Endothelial cell of umbilical vein (primary cell): ENCODE measurements around the gene RPS27. TPM values are rescaled to one million over a fixed set of nuclear protein-coding genes. Genes with fewer than 3 reads are reported as not detected.

Experiments used
- BruUV-seq: library from RNA; stranded (reverse); fragments of 400-500 nt; replicated peaks from 2 replicates; lab custom pipeline; 2021; lab: Mats Ljungman, UMichigan
- CTCF ChIA-PET: fragments of 300-600, 350-600 bp; sonication (Branson Sonifier 250); formaldehyde crosslinking; loops from one replicate; lab custom pipeline; 2021; ENCODE audit warnings: antibody characterized with exemption, inconsistent platforms; lab: Charles Lee
- POLR2A ChIA-PET: fragments of 300-600, 350-600 bp; sonication (Branson Sonifier 250); formaldehyde crosslinking; loops from one replicate; lab custom pipeline; 2021; ENCODE audit warnings: antibody characterized with exemption, inconsistent platforms; lab: Charles Lee
- DNase-seq: peaks from one replicate; pipeline ENCODE4 v3.0.0-alpha.2; 2011; ENCODE audit warnings: low read depth, low spot score
- FAIRE-seq: peaks from 2 replicates; lab custom pipeline; 2011; peaks lifted over from hg19 to GRCh38; lab: Jason Lieb, UNC
- H2AFZ ChIP-seq: 2 replicates; pipeline ENCODE4 v1.6.0; 2012; ENCODE audit warnings: low read depth, low read length, control low read depth, inconsistent platforms
- H3K27ac ChIP-seq: 2 replicates; pipeline ENCODE4 v1.5.1; 2011; ENCODE audit warnings: low read depth, mild to moderate bottlenecking, control low read depth, low read length, moderate library complexity; ENCODE audit not compliant: insufficient read depth
- H3K27me3 ChIP-seq, 2 experiments: 2 replicates each; pipeline versions ENCODE4 v1.6.0 to v1.6.1; 2011; ENCODE audit warnings: low read length in 2 of 2, mixed read lengths in 1 of 2; ENCODE audit not compliant: control insufficient read depth in 2 of 2, insufficient read depth in 2 of 2
- H3K36me3 ChIP-seq, 2 experiments: 2 replicates in 1 of 2; 3 replicates in 1 of 2; pipeline ENCODE4 v1.5.1; 2011; ENCODE audit warnings: low read length in 2 of 2, mild to moderate bottlenecking in 1 of 2, moderate library complexity in 1 of 2; ENCODE audit not compliant: control insufficient read depth in 2 of 2, insufficient read depth in 2 of 2; ENCODE audit errors: extremely low read depth in 1 of 2
- H3K4me1 ChIP-seq: 3 replicates; pipeline ENCODE4 v1.5.1; 2011; ENCODE audit warnings: mild to moderate bottlenecking, low read length; ENCODE audit not compliant: control insufficient read depth, insufficient read depth; ENCODE audit errors: extremely low read depth
- H3K4me2 ChIP-seq: 2 replicates; pipeline ENCODE4 v1.6.1; 2011; ENCODE audit warnings: low read length, control low read depth, mixed read lengths; ENCODE audit not compliant: insufficient read depth
- H3K4me3 ChIP-seq, 3 experiments: fragments of 200-600 bp in 1 of 3; sonication (generic), shearing (Covaris generic) in 1 of 3; replicated peaks in 1 of 3; 2 replicates each; pipeline ENCODE4 v1.5.1; 2011 to 2016; ENCODE audit warnings: control low read depth in 3 of 3, low read length in 3 of 3, mild to moderate bottlenecking in 2 of 3, inconsistent platforms in 1 of 3, low read depth in 1 of 3, moderate library complexity in 1 of 3; ENCODE audit not compliant: insufficient read depth in 1 of 3
- H3K79me2 ChIP-seq: 2 replicates; pipeline ENCODE4 v1.6.0; 2012; ENCODE audit warnings: low read length, inconsistent platforms; ENCODE audit not compliant: control insufficient read depth, insufficient read depth
- H3K9ac ChIP-seq: replicated peaks from 2 replicates; pipeline ENCODE3; 2011; ENCODE audit warnings: low read length, control low read depth; ENCODE audit not compliant: insufficient read depth; ENCODE audit errors: extremely low read depth
- H3K9me1 ChIP-seq: replicated peaks from 3 replicates; pipeline ENCODE4 v1.6.0; 2011; ENCODE audit warnings: mild to moderate bottlenecking, low read length; ENCODE audit not compliant: control insufficient read depth, insufficient read depth; ENCODE audit errors: extremely low read depth
- H3K9me3 ChIP-seq: replicated peaks from 2 replicates; pipeline ENCODE4 v1.5.1; 2012; ENCODE audit warnings: low read length, inconsistent platforms; ENCODE audit not compliant: control insufficient read depth, insufficient read depth
- H4K20me1 ChIP-seq: replicated peaks from 2 replicates; pipeline ENCODE3; 2011; ENCODE audit warnings: mild to moderate bottlenecking, low read length; ENCODE audit not compliant: control insufficient read depth, insufficient read depth; ENCODE audit errors: extremely low read depth
- CTCF ChIP-seq, 2 donors: IDR thresholded peaks; 1 replicate in 1 of 2; 2 replicates in 1 of 2; pipeline ENCODE4 v1.5.1; 2011; ENCODE audit warnings: low read length in 2 of 2, mild to moderate bottlenecking in 2 of 2, moderate library complexity in 2 of 2, control low read depth in 1 of 2, inconsistent platforms in 1 of 2, low read depth in 1 of 2; ENCODE audit not compliant: insufficient read depth in 1 of 2; ENCODE audit errors: extremely low read depth in 1 of 2
- EZH2 ChIP-seq: IDR thresholded peaks from 2 replicates; pipeline ENCODE4 v1.6.1; 2012; ENCODE audit warnings: borderline replicate concordance, low read depth, mild to moderate bottlenecking, moderate library complexity, low read length, inconsistent platforms; ENCODE audit not compliant: severe bottlenecking
- FOS ChIP-seq: IDR thresholded peaks from 2 replicates; pipeline ENCODE4 v1.6.1; 2011; ENCODE audit warnings: mild to moderate bottlenecking, low read length, moderate library complexity, borderline replicate concordance; ENCODE audit not compliant: insufficient read depth
- GATA2 ChIP-seq: IDR thresholded peaks from 2 replicates; pipeline ENCODE4 v1.7.0; 2011; ENCODE audit warnings: low read depth, mild to moderate bottlenecking, moderate library complexity, mixed read lengths, low read length; ENCODE audit not compliant: insufficient read length, insufficient read depth
- JUN ChIP-seq: IDR thresholded peaks from 2 replicates; pipeline ENCODE4 v1.6.1; 2011; ENCODE audit warnings: borderline replicate concordance, low read depth; ENCODE audit not compliant: insufficient read length, insufficient read depth
- MYC ChIP-seq: IDR thresholded peaks from one replicate; pipeline ENCODE4 v1.6.1; 2011; ENCODE audit warnings: mild to moderate bottlenecking, low read depth, low read length
- POLR2A ChIP-seq: IDR thresholded peaks from 2 replicates; pipeline ENCODE4 v1.6.1; 2012; ENCODE audit warnings: low read depth, mild to moderate bottlenecking, control low read depth, low read length
- POLR2AphosphoS5 ChIP-seq: IDR thresholded peaks from 2 replicates; pipeline ENCODE4 v1.6.1; 2012; ENCODE audit warnings: low read depth, mild to moderate bottlenecking, control low read depth, low read length, moderate library complexity; ENCODE audit not compliant: insufficient read depth
- dilution Hi-C: fragments of 300-500 bp; cut with MboI; formaldehyde crosslinking; loops from one replicate; pipeline ENCODE4 v1.15.0; 2019; ENCODE audit warnings: low sequenced_read_pairs; ENCODE audit not compliant: extremely low pct_ligation_motif_present
- intact Hi-C: fragments of 100-400 bp; cut with micrococcal nuclease; formaldehyde crosslinking; loops from one replicate; pipeline ENCODE4 v1.10.0; 2022
- polyA plus RNA-seq, 4 experiments: library from polyadenylated mRNA; depleted of rRNA in 3 of 4; stranded (reverse) in 3 of 4; unstranded in 1 of 4; fragments of >200 nt; gene quantifications; 2 replicates each; pipeline versions ENCODE4 v1.2.1 to v1.2.3, GENCODE V29; 2011 to 2012; ENCODE audit warnings: missing spikeins in 1 of 4
- total RNA-seq: library from RNA; stranded (reverse); gene quantifications from 2 replicates; pipeline ENCODE4 v1.2.3, GENCODE V29; 2021
- TF ChIP-seq, protein P1 (sequence below): IDR thresholded peaks from 2 replicates; pipeline ENCODE4 v1.6.1; 2011; ENCODE audit not compliant: insufficient read depth, insufficient read length

The RPS27 gene
- total and polyA plus RNA-seq, 2 donors (not counting 3 experiments of a cell fraction or from before 2014, with no cell fraction given): 1,120 to 1,521 TPM

DNA sequence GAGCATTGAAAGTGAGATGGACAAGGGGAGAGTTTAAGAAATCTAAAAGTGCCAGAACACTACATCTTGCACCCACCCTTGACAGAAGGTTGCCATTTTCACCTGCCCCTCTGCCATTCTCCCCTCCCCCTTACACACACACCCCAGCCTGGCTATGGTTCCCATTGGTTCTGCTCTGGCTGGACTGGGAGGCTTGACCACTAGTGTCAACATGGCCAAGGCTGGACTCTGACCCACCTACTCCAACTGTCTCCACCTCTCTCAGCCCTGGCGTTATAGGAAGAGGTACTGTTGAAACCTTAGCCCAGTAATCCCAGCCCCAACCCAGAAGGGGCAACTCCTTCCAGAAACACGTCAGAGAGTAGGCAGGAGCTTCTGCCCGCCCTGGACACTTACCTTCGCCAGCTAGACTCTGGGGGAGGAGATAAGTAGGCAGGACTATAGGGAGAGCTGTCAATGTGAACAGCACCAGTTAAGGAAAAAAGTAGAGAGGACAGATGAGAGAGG is 36.6 kb upstream of the RPS27 start:
- H3K27ac ChIP-seq: no peak overlapping the region
- dilution Hi-C loops: no loop called here
- H3K9me3 ChIP-seq: no peaks in the 10 kb centered on the region
- H3K4me3 ChIP-seq: no peak overlapping the region
- peaks cover 34% of the 10 kb centered on the region for H3K79me2 ChIP-seq
- BruUV-seq: no TSS peak
- ChIA-PET CTCF (no interaction called here), POLR2A (interaction anchor here (1.1 kb wide), 1 partner anchor 9 kb away, joined by 3 read pairs; the partner anchor contains the start of gene SLC39A1)
- intact Hi-C loops: no loop called here
- peaks cover 6 to 34% of the 10 kb centered on the region in 2 experiments for H3K36me3 ChIP-seq
- H3K4me1 ChIP-seq: peaks cover 15% of the 10 kb centered on the region
- no peak for FAIRE-seq
- H3K9me1 ChIP-seq: no peaks in the 10 kb centered on the region
- no peak overlapping the region for H3K4me2 ChIP-seq
- H3K27me3 ChIP-seq: no peaks in the 10 kb centered on the region
- DNase-seq: no peak
- H2AFZ ChIP-seq: no peak overlapping the region
- no peaks in the 10 kb centered on the region for H4K20me1 ChIP-seq
- TF ChIP-seq POLR2AphosphoS5: no peak
- TF ChIP-seq, protein P1, sequence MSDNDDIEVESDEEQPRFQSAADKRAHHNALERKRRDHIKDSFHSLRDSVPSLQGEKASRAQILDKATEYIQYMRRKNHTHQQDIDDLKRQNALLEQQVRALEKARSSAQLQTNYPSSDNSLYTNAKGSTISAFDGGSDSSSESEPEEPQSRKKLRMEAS: no peak
- TF ChIP-seq FOS: no peak
- TF ChIP-seq GATA2: no peak
- no peak for TF ChIP-seq CTCF (IDR thresholded peaks at IDR 0.05; ENCODE audit: extremely low read depth in 1 of 2, insufficient read depth in 1 of 2, low read depth in 1 of 2, low read length in 2 of 2)
- TF ChIP-seq JUN: no peak
- TF ChIP-seq EZH2: no peak
- TF ChIP-seq POLR2A: no peak
- TF ChIP-seq MYC: no peak
- H3K9ac ChIP-seq: no peak overlapping the region
